ENCODE data around the gene C2orf92. TPM values are rescaled to one million over a fixed set of nuclear protein-coding genes. Genes with fewer than 3 reads are reported as not detected.
A peak's percentile ranks its signal among the peaks of the same experiment; 100 is the strongest.

The C2orf92 gene
- polyA plus RNA-seq, 5 donors, result 17.9 to 28.9 (median 20.9) TPM

DNA sequence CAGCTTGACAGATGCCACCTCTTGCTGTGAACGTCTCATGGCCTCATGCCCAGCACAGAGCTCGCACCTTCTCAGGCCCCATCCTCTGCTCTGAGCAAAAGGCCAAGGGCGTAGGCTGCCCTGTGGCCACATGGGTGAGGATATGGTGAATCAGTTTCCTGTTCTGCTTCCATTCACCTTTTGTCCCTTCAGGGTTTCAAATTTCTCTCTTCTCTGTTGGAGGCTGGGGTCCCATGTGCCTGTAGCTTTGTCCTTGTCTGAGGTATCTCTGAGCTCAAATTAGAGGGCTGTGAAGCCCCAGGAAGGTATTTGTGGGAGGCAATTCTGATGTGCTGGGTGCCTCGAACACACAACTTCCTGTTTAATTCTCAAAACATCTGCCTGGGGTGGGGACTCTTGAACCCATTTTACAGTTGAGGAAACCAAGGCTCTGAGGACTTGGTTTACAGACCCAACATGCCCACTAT, 72.9 kb downstream of the C2orf92 start:
- no peak for DNase-seq

GRCh38 chr2:97743913-97744312, 74.4 kb downstream of the C2orf92 start:
- no peak for DNase-seq

DNA sequence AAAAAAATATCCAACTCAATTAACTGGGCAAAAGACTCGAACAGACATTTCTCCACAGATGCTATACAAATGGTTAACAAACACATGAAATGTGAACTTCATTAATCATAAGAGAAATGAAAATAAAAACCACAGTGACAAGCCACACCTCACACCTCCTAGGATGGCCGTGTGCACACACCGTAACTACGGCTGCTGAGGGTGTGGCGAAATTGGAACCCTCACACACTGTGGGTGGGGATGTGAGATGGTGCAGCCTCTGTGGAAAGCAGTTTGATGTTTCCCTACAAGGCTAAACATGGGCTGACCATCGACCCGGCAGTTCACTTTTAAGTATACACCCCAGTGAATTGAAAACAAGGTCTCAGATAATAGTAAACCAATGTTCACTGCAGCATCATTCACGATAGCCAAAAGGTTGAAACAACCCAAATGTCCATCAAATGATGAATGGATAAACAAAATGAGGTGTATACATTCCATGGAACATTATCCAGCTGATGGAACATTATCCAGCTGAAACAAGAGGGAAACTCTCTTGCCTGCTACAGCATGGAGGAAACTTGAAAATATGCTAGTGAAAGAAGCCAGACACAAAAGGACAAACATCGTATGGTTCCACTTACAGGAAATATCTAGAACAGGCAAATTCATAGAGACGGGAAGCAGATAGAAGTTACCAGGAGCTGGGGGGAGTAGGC, 76.1 kb downstream of the C2orf92 start:
- no peak for DNase-seq

DNA sequence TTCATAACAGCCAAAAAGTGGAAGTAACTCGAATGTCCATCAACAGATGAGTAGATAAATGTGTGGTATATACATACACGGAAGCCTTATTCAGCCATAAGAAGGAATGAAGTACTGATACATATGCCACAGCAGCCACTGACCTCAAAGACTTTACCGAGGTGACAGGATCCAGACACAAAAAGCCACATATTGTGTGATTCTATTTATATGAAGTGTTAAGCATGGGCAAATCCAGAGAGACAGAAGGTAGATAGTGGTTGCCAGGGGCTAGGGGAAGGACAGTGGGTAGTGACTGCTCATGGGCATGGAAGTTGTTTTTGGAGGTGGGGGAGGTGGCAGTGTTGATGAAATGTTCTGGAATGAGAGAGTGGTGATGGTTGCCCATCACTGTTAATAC, 77.8 kb downstream of the C2orf92 start:
- no peak for DNase-seq

DNA sequence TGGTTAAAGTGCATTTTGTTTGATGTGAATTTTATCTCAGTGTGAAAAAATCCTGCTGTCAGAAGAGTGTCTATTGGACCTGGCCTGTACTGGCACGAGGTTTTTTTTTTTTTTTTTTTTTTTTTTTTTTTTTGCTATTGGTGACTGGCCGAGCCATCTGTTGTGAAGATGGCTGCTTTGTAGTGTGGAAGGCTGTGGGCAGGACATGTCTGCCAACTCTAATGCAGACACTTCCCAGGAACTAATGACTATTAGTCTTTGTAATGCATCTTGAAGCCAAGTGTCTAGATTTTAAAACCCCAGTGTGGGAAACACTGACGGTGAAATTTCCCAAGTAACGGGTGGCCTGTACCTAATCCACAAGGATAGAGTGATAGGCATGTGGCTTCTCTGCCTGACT, 78.2 kb downstream of the C2orf92 start:
- no peak for DNase-seq

DNA sequence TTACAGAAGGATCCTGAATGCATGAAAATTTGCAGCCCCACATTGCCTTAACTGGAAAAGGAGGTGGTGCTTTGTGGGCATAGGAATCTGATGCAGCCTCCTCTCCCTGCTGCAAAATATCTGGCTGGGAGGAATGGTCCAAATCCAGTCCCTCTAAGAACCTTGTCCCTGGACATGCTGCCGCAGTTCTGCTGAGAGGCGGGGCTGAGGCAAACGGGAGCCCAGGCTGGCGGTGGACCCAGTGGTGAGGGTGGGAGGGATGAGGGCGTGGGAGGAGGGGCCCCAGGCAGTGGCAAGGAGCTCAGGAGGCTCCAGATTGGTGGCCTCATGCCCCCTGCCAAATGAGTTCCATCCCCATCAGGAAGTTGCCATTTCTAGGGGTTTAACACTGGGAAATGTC, 80.1 kb downstream of the C2orf92 start:
- no peak for DNase-seq

- DNase-seq, result no peak
These were observed 80.5 kb downstream of the C2orf92 start for GRCh38 chr2:97750017-97750416.

- DNase-seq, result peak; percentile 14 to 19
These were observed 82.2 kb downstream of the C2orf92 start for GRCh38 chr2:97751752-97752151.

Other genes with a start within 250 kb of the C2orf92 start
- 10 to 100 TPM; 17.4 to 58.2 (median 51.2) TPM for gene ANKRD36B, start 79.8 kb upstream of the C2orf92 start, polyA plus RNA-seq (ENCODE audit: insufficient read depth in 1 of 5, insufficient read length in 5 of 5, low replicate concordance in 1 of 5)
- gene COX5B, start 23.7 kb upstream of the C2orf92 start, polyA plus RNA-seq (ENCODE audit: insufficient read depth in 1 of 5, insufficient read length in 5 of 5, low replicate concordance in 1 of 5), result 100 to 1,000 TPM; 110 to 149 (median 127) TPM
- 10 to 100 TPM; 38.3 to 60.3 (median 50.0) TPM for gene ACTR1B, start 5.7 kb upstream of the C2orf92 start, polyA plus RNA-seq (ENCODE audit: insufficient read depth in 1 of 5, insufficient read length in 5 of 5, low replicate concordance in 1 of 5)
- gene ZAP70, start 43.9 kb downstream of the C2orf92 start, polyA plus RNA-seq (ENCODE audit: insufficient read depth in 1 of 5, insufficient read length in 5 of 5, low replicate concordance in 1 of 5), result 1 to 10 TPM; 1.5 to 2.4 (median 1.8) TPM

Measured in right lung (tissue), 5 donors.